ENCODE measurements around the gene SLC16A6.
"Not testable (repeated sequence)": the region's sequence is repeated elsewhere in the genome, so short reads cannot be mapped to it uniquely, and the experiment has no call there.

GRCh38 chr17:68228039-68228680 lies 62.8 kb downstream of the SLC16A6 start:
- not testable (repeated sequence) for TF ChIP-seq CTCF, POLR2A (IDR thresholded peaks at IDR 0.05)
